ENCODE data around the gene FAM171A1. TPM values are rescaled to one million over a fixed set of nuclear protein-coding genes. Genes with fewer than 3 reads are reported as not detected.

The FAM171A1 gene
- total and polyA plus RNA-seq, 7 experiments from 2014 or later: 3.2 to 14.5 (median 7.2) TPM

DNA sequence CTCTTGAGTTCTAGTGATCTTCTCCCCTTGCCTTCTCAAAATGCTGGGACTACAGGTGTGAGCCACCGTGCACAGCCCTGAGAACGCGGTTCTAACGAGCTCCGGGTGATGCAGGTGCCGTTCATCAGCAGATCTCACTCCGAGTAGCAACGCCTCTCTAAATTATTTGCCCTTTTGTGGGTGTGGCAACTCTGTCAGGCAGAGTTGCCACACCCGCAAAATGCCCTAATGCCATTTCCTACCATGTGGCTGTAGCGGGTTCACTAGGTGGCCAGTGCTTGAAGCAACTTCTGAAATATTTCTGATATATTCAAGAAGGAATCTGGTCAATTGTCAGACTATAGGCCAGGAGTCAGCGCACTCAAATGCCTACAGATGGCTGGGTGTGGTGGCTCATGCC lies 139.7 kb downstream of the FAM171A1 start:
- ChIA-PET CTCF (no interaction called here), POLR2A (interaction anchor here (1.5 kb wide), 1 partner anchor 62 kb away, joined by 3 read pairs; no protein-coding TSS in a partner anchor)
- Mint-ChIP-seq H3K4me3 (no peak overlapping the region), H3K4me1 (peaks cover 0 to 17% (median 13%) of the 10 kb centered on the region in 7 donors), H3K27me3 (peaks cover 0 to 2% (median 0%) of the 10 kb centered on the region in 5 donors), H3K36me3 (peaks cover 2 to 22% (median 3%) of the 10 kb centered on the region in 5 donors), H3K27ac (no peak overlapping the region), H3K9me3 (peaks cover 0 to 7% (median 1%) of the 10 kb centered on the region in 11 donors)
- no peak overlapping the region for H3K27ac ChIP-seq (ENCODE audit: low read depth, low read length)
- no peaks in the 10 kb centered on the region for H3K36me3 ChIP-seq (ENCODE audit: control insufficient read depth in 2 of 3, insufficient read depth in 3 of 3, low read length in 3 of 3)
- intact Hi-C loops (cut with micrococcal nuclease): no loop called here
- H3K4me3 ChIP-seq (ENCODE audit: low read length): no peak overlapping the region
- DNase-seq: no peak
- no peaks in the 10 kb centered on the region for H3K9me3 ChIP-seq (ENCODE audit: control insufficient read depth in 2 of 3, low read length in 3 of 3)
- ATAC-seq: no peak
- no peaks in the 10 kb centered on the region for H3K27me3 ChIP-seq (ENCODE audit: control insufficient read depth in 2 of 2, insufficient read depth in 2 of 2, low read length in 2 of 2)
- H3K4me1 ChIP-seq (ENCODE audit: control insufficient read depth in 2 of 2, insufficient read depth in 2 of 2, low read length in 2 of 2): no peaks in the 10 kb centered on the region

DNA sequence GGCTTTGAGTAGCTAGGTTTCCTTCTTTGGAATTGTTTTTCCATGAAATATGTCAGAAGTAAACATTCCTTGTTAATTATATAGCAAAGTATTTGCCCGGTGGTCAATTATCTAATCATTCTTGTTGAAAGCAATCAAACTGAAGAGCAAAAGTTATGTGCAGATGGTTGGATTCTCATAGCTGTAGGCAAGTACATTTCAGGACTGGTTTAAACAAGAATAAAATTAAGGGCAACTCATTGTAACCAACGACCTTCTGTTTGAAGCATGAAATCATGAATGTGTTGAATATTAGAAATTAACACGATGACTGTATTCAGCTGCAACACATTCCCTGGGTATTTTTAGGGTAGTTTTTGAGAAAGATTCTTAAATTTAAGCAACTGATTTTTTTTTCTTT lies 140.8 kb downstream of the FAM171A1 start:
- ATAC-seq: no peak
- Mint-ChIP-seq H3K27me3 (peaks cover 0 to 2% (median 0%) of the 10 kb centered on the region in 5 donors), H3K4me3 (no peak overlapping the region), H3K4me1 (peaks cover 0 to 17% (median 11%) of the 10 kb centered on the region in 7 donors), H3K27ac (no peak overlapping the region), H3K36me3 (peaks cover 2 to 30% (median 8%) of the 10 kb centered on the region in 5 donors), H3K9me3 (peaks cover 0 to 10% (median 2%) of the 10 kb centered on the region in 11 donors)
- no peak overlapping the region for H3K4me3 ChIP-seq (ENCODE audit: low read length)
- ChIA-PET CTCF (no interaction called here), POLR2A (interaction anchor here (1.5 kb wide), 1 partner anchor 60 kb away, joined by 3 read pairs; no protein-coding TSS in a partner anchor)
- no peaks in the 10 kb centered on the region for H3K4me1 ChIP-seq (ENCODE audit: control insufficient read depth in 2 of 2, insufficient read depth in 2 of 2, low read length in 2 of 2)
- no peaks in the 10 kb centered on the region for H3K9me3 ChIP-seq (ENCODE audit: control insufficient read depth in 2 of 3, low read length in 3 of 3)
- no peak for DNase-seq
- H3K27ac ChIP-seq (ENCODE audit: low read depth, low read length): no peak overlapping the region
- H3K36me3 ChIP-seq (ENCODE audit: control insufficient read depth in 2 of 3, insufficient read depth in 3 of 3, low read length in 3 of 3): peaks cover 0 to 4% (median 0%) of the 10 kb centered on the region in 3 experiments
- intact Hi-C loops (cut with micrococcal nuclease): no loop called here
- H3K27me3 ChIP-seq (ENCODE audit: control insufficient read depth in 2 of 2, insufficient read depth in 2 of 2, low read length in 2 of 2): no peaks in the 10 kb centered on the region

DNA sequence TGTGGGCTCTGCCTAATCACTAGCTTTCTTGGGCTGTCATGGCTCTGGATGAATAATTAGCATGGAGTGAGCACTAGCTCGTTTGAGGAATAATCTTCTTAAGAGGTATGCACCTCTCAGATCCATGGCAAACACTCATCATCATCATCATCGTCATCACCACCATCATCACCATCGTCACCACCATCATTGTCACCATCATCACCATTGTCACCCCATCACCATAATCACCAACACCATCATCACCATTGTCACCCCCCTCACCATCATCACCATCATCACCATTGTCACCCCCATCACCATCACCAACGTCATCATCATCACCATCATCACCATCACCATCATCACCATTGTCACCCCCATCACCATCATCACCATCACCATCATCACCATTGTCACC lies 141.8 kb downstream of the FAM171A1 start:
- POLR2A ChIA-PET: no interaction called here
- Mint-ChIP-seq H3K4me3 (no peak overlapping the region), H3K36me3 (peaks cover 8 to 39% (median 18%) of the 10 kb centered on the region in 5 donors), H3K9me3 (peaks cover 0 to 20% (median 8%) of the 10 kb centered on the region in 11 donors), H3K4me1 (peaks cover 0 to 17% (median 11%) of the 10 kb centered on the region in 7 donors), H3K27me3 (peaks cover 0 to 2% (median 0%) of the 10 kb centered on the region in 5 donors), H3K27ac (no peak overlapping the region)
- Histone ChIP-seq H3K4me3 (ENCODE audit: low read length) (no peak overlapping the region), H3K27me3 (ENCODE audit: control insufficient read depth in 2 of 2, insufficient read depth in 2 of 2, low read length in 2 of 2) (no peaks in the 10 kb centered on the region), H3K4me1 (ENCODE audit: control insufficient read depth in 2 of 2, insufficient read depth in 2 of 2, low read length in 2 of 2) (no peaks in the 10 kb centered on the region), H3K27ac (ENCODE audit: low read depth, low read length) (no peak overlapping the region), H3K9me3 (ENCODE audit: control insufficient read depth in 2 of 3, low read length in 3 of 3) (peaks cover 0 to 5% (median 0%) of the 10 kb centered on the region in 3 experiments), H3K36me3 (ENCODE audit: control insufficient read depth in 2 of 3, insufficient read depth in 3 of 3, low read length in 3 of 3) (peaks cover 0 to 4% (median 0%) of the 10 kb centered on the region in 3 experiments)
- CTCF ChIA-PET: no interaction called here
- intact Hi-C loops (cut with micrococcal nuclease): no loop called here
- ATAC-seq: no peak
- DNase-seq: no peak

DNA sequence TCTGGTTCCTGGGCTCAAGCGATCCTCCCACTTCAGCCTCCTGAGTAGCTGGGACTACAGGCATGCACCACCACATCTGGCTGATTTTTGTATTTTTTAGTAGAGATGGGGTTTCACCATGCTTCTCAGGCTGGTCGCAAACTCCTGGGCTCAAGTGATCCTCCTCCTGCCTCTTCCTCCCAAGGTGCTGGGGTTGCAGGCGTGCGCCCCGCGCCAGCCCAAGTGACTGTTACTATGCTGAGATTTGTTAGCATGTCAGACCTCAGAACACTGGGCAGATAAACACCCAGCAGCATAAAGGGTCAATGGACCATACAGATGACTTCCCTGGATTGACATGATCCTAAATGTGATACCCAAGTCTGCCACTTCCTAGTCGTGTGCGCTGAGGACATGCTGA lies 142.7 kb downstream of the FAM171A1 start:
- Mint-ChIP-seq H3K4me3 (no peak overlapping the region), H3K27ac (no peak overlapping the region), H3K27me3 (peaks cover 0 to 2% (median 0%) of the 10 kb centered on the region in 5 donors), H3K36me3 (peaks cover 11 to 47% (median 26%) of the 10 kb centered on the region in 5 donors), H3K9me3 (peaks cover 0 to 25% (median 10%) of the 10 kb centered on the region in 11 donors), H3K4me1 (peaks cover 0 to 17% (median 13%) of the 10 kb centered on the region in 7 donors)
- intact Hi-C loops (cut with micrococcal nuclease): no loop called here
- Histone ChIP-seq H3K9me3 (ENCODE audit: control insufficient read depth in 2 of 3, low read length in 3 of 3) (peaks cover 0 to 8% (median 0%) of the 10 kb centered on the region in 3 experiments), H3K36me3 (ENCODE audit: control insufficient read depth in 2 of 3, insufficient read depth in 3 of 3, low read length in 3 of 3) (peaks cover 0 to 4% (median 0%) of the 10 kb centered on the region in 3 experiments), H3K27ac (ENCODE audit: low read depth, low read length) (no peak overlapping the region), H3K27me3 (ENCODE audit: control insufficient read depth in 2 of 2, insufficient read depth in 2 of 2, low read length in 2 of 2) (no peaks in the 10 kb centered on the region), H3K4me3 (ENCODE audit: low read length) (no peak overlapping the region), H3K4me1 (ENCODE audit: control insufficient read depth in 2 of 2, insufficient read depth in 2 of 2, low read length in 2 of 2) (no peaks in the 10 kb centered on the region)
- ATAC-seq: no peak
- POLR2A ChIA-PET: no interaction called here
- CTCF ChIA-PET: no interaction called here
- no peak for DNase-seq

DNA sequence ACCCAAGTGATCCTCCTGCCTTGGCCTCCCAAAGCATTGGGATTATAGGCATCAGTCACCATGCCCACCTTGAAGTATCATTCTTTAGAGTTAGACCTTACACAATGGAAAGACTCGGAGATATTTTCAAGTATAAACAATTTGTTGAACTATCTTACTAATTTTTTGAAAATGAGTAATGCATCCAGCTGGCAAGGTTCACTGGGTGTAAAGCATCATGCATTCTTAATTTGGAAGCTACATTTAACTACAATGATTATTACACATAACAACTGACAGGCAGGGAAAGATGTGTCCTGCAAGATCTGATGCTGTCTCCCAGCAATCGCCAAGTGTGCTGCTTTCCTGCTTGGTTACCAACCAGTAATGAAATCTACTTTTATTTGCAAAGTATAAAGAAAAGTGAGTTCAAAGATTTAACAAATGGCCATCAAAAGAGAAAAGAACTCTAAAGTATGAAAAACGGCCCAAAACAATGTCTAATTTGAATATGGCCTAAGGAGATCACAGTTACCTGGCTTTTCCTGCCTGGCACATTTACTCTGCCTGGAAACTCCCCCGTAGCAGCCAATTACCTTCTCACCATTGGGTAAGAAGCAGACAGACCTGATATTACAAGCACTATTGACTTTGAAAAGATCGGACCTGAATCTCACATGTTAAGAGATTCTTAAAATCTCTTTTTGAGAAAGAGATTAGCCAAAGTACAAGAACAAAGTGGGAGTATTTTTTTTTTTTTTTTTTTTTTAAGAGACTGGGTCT lies 143.3 kb downstream of the FAM171A1 start:
- Histone ChIP-seq H3K36me3 (ENCODE audit: control insufficient read depth in 2 of 3, insufficient read depth in 3 of 3, low read length in 3 of 3) (peaks cover 0 to 4% (median 0%) of the 10 kb centered on the region in 3 experiments), H3K27ac (ENCODE audit: low read depth, low read length) (no peak overlapping the region), H3K9me3 (ENCODE audit: control insufficient read depth in 2 of 3, low read length in 3 of 3) (peaks cover 0 to 8% (median 0%) of the 10 kb centered on the region in 3 experiments), H3K4me1 (ENCODE audit: control insufficient read depth in 2 of 2, insufficient read depth in 2 of 2, low read length in 2 of 2) (no peaks in the 10 kb centered on the region), H3K4me3 (ENCODE audit: low read length) (no peak overlapping the region), H3K27me3 (ENCODE audit: control insufficient read depth in 2 of 2, insufficient read depth in 2 of 2, low read length in 2 of 2) (no peaks in the 10 kb centered on the region)
- Mint-ChIP-seq H3K27me3 (peaks cover 0 to 2% (median 0%) of the 10 kb centered on the region in 5 donors), H3K4me3 (no peak overlapping the region), H3K36me3 (peaks cover 11 to 49% (median 26%) of the 10 kb centered on the region in 5 donors), H3K9me3 (peaks cover 0 to 25% (median 10%) of the 10 kb centered on the region in 11 donors), H3K27ac (no peak overlapping the region), H3K4me1 (peaks cover 0 to 17% (median 14%) of the 10 kb centered on the region in 7 donors)
- no peak for ATAC-seq
- no peak for DNase-seq
- intact Hi-C loops (cut with micrococcal nuclease): no loop called here
- ChIA-PET POLR2A (no interaction called here), CTCF (no interaction called here)

DNA sequence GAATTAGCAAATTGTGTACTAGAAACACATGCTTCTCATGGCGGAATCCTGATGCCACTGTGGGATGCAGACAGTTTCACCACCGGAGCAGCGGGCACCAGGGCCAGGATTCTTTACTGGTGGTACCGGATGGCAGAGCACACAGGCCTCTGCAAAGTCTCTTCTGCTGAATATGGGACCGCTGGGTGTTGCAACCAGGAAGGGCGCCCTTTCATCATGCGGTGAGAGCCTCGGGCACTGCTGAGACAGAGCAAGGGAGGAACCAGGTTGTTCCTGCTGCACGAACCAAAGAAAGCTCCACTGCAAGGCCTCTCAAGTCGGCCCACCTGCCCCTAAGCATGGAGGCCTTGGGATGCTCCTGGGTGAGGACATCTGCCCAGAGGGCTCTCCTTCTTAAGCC lies 145.6 kb downstream of the FAM171A1 start:
- Histone ChIP-seq H3K27ac (ENCODE audit: low read depth, low read length) (no peak overlapping the region), H3K36me3 (ENCODE audit: control insufficient read depth in 2 of 3, insufficient read depth in 3 of 3, low read length in 3 of 3) (peaks cover 0 to 8% (median 0%) of the 10 kb centered on the region in 3 experiments), H3K27me3 (ENCODE audit: control insufficient read depth in 2 of 2, insufficient read depth in 2 of 2, low read length in 2 of 2) (no peaks in the 10 kb centered on the region), H3K4me3 (ENCODE audit: low read length) (no peak overlapping the region), H3K9me3 (ENCODE audit: control insufficient read depth in 2 of 3, low read length in 3 of 3) (peaks cover 0 to 8% (median 0%) of the 10 kb centered on the region in 3 experiments), H3K4me1 (ENCODE audit: control insufficient read depth in 2 of 2, insufficient read depth in 2 of 2, low read length in 2 of 2) (no peaks in the 10 kb centered on the region)
- CTCF ChIA-PET: interaction anchor here (0.8 kb wide), 1 partner anchor 16 kb away, joined by 3 read pairs; no protein-coding TSS in a partner anchor
- Mint-ChIP-seq H3K4me3 (no peak overlapping the region), H3K4me1 (peaks cover 0 to 11% (median 9%) of the 10 kb centered on the region in 7 donors), H3K36me3 (peaks cover 10 to 58% (median 32%) of the 10 kb centered on the region in 5 donors), H3K9me3 (peaks cover 0 to 25% (median 10%) of the 10 kb centered on the region in 11 donors), H3K27ac (no peak overlapping the region), H3K27me3 (peaks cover 0 to 2% (median 0%) of the 10 kb centered on the region in 5 donors)
- POLR2A ChIA-PET: interaction anchor here (0.5 to 1.3 kb wide), 2 partner anchors 40 to 56 kb away, joined by 3 to 12 read pairs; no protein-coding TSS in a partner anchor
- ATAC-seq (no peak), DNase-seq (no peak)
- intact Hi-C loops (cut with micrococcal nuclease): no loop called here
